H1 (cell line): ENCODE results near the gene SRSF2.

Source experiments
- CTCF ChIP-seq, 3 experiments: IDR thresholded peaks; 1 replicate in 2 of 3; 2 replicates in 1 of 3; pipeline versions ENCODE4 v1.5.1 to v1.6.1; 2011; ENCODE audit warnings: low read length in 3 of 3, mild to moderate bottlenecking in 3 of 3, inconsistent platforms in 2 of 3, low read depth in 1 of 3, moderate library complexity in 1 of 3; ENCODE audit not compliant: insufficient read depth in 1 of 3; ENCODE audit errors: control extremely low read depth in 1 of 3
- MAFK ChIP-seq: IDR thresholded peaks from 2 replicates; pipeline ENCODE4 v1.6.1; 2012; ENCODE audit warnings: low read depth, mild to moderate bottlenecking, improper control_type of control experiment, low read length

DNA sequence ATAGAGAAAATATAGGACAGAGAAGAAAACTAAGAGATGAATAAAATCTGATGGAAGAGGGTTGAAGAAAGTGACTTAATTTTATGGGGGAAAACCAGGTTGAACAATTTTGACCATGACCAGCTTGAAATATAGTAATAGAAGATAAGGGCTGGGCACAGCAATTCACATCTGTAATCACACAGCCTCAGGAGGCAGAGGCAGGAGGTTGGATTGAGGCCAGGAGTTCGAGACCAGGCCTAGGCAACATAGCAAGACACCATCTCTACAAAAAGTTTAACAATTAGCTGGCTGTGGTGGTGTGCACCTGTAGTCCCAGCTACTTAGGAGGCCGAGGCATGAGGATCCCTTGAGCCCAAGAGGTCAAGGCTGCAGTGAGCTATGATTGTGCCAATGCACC is 35.1 kb downstream of the SRSF2 start:
- no peak for TF ChIP-seq CTCF (IDR thresholded peaks at IDR 0.05; ENCODE audit: control extremely low read depth in 1 of 3, insufficient read depth in 1 of 3, low read depth in 1 of 3, low read length in 3 of 3)
- no peak for TF ChIP-seq MAFK
